Left renal pelvis (tissue), 4 donors: Measurements from ENCODE around the gene PRSS57. TPM values are rescaled to one million over a fixed set of nuclear protein-coding genes. Genes with fewer than 3 reads are reported as not detected.
"Not testable (repeated sequence)": the region's sequence is repeated elsewhere in the genome, so short reads cannot be mapped to it uniquely, and the experiment has no call there.

Experiments used
- DNase-seq, 4 donors: peaks; one replicate each; pipeline ENCODE4 v3.0.0-alpha.2; 2013; ENCODE audit warnings: low read depth in 4 of 4, low spot score in 3 of 4
- polyA plus RNA-seq, 4 donors: library from polyadenylated mRNA; unstranded; fragments of 120-200 nt; gene quantifications; one replicate each; pipeline ENCODE4 v1.2.1, GENCODE V29; 2013; ENCODE audit not compliant: insufficient read length in 4 of 4

Gene PRSS57
- polyA plus RNA-seq, 4 donors = 0.22 to 0.46 (median 0.23) TPM; not detected in 1

DNA sequence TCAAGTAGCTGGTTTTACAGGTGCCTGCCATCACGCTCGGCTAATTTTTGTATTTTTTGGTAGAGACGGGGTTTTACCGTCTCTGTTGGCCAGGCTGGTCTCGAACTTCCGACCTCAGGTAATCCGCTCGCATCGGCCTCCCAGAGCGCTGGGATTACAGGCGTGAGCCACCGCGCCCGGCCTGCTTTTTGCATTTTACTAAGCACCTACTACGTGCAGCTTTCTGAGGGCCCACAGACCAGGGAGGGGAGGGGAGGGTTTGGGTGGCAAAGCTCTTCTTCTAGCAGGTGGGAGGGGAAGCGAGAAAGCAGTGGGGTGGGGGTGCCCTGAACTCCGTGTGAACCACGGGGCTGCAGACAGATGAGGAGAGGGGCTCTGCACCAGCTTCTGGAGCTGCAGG lies 28.5 kb upstream of the PRSS57 start:
- DNase-seq = no peak

DNA sequence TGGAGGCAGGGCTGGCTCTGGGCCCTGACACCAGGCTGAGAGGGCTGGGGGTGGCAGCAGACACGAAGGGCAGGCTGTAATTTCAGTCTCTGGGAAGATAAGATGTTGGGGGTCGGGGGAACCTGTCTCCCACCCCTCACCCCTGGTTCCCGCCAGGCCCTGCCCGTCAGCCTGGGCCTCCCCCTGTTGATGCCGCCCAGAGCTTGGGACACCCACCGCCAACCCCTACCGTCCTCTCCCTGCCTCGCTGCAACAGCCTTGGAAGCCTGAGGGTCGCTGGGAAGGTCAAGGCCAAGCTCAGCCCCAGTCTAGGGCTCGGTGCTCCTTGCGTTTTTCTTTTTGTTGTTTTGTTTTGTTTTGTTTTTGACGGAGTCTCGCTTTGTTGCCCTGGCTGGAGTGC lies 28.0 kb upstream of the PRSS57 start:
- DNase-seq = no peak

DNA sequence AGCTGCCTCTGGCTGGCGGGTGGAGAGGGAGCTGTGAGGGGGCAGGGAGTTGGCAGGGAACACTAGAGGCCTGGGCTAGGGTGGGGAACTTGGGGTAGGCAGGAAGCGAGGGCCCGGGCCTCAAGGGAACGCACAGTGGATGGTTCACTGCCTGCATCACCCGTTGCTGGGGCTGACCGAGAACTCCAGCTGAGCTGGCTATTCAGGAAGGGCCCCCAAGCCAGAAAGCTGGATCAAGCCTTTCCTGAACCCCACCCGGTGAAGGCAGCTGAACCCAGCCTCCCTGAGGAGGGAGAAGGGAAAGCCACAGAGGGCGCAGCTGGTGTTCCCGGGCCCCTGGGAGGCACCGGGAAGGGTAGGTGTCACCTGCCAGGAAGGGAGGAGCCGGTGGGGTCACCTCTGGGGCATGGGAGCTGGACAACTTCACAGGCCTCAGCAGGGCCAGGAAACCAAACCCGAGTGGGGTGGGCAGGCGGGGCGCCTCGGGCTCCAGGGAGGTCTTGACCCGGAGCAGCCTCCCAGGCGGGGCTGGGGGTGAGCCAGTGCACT lies 27.4 kb upstream of the PRSS57 start:
- no peak for DNase-seq

DNA sequence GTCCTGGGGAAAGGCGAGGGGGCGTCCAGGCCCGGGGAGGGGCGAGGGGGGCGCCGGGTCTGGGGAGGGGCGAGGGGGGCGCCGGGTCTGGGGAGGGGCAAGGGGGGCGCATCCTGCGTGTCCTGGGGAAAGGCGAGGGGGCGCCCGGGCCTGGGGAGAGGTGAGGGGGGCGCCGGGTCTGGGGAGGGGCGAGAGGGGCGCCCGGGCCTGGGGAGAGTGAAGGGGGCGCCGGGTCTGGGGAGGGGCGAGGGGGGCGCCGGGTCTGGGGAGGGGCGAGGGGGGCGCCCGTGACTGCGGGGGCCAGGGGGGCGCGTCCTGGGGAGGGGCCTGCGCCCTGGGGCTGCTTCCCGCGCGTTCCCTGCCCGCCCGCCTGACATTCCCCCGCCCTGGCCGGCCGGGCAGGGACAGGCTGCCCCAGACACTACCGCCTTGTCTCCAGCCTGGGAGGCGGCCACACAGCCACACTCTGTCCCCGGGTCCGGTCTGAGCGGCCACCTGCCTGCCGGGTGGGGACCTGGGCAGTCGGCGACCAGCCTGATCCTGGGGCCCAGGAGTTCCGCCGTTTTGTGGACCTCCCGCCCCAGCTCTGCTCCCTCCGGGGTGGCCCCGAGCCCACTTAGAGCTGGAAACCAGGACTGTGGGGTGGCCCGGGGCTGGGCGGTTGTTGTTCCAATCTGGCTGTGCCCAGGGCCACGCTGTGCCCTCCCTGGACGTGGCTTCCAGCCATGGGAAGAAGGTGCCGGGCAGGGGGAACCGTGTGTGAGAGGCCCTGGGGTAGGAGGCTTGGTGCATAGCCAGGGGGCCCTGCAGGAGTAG lies 25.3 kb upstream of the PRSS57 start:
- DNase-seq = no peak

DNA sequence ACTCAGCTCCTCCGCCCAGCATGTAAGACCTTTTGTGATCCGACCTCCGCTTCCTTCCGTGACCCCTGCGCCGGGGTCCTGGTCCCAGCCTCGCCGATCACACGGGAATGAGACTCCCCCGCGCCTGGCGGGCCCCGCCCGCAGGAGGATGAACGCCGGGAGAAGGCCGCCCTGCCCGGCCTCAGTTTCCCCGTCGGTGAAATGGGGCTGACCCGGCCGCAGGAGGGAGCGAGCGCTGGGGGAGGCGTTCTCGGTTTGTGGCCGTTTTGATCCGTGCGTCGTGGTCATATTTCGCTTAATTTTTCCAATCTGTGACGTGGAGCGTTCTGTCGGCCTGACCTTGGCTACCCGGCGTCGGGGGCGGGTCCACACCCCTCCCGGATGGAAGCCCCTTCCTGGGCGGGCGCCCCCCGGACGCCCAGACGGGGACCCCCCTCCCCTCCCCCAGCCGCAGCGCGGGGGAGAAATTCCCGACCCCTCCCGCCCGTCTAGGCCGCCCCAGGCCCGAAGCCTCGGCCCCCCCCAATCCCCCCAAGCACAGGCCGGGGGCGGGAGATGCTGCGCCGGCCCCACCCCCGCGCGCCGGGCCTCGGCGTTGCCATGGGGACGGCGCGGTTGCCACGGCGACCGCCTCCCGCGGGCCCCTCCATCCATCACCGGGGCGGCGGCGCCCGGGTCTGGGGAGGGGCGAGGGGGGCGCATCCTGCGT lies 24.5 kb upstream of the PRSS57 start:
- no peak for DNase-seq

DNA sequence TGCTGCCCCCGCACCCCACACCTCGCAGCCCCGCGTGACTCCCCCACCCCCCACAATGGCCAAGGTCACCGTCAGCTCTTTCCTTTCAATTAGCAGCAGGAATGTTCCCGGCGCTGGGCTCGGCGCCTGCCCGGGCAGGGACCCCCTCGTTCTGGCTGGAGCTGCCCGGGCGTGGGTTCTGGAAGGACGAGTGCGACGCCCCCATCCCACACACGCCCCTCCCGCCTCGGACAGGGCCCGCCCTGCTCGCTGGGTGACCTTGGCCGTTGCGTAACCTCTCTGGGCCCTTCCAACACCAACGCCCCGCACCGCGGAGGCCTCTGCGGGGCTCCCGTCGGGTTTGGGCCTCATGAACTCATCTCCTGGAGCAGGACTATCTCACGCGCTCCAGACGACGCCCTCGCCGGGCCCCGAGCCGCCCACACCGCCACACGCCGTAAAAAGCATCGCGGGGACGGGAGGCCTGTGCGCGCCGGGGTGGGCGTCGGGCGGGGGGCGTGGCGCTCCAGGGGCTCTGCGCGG lies 23.8 kb upstream of the PRSS57 start:
- no peak for DNase-seq

DNA sequence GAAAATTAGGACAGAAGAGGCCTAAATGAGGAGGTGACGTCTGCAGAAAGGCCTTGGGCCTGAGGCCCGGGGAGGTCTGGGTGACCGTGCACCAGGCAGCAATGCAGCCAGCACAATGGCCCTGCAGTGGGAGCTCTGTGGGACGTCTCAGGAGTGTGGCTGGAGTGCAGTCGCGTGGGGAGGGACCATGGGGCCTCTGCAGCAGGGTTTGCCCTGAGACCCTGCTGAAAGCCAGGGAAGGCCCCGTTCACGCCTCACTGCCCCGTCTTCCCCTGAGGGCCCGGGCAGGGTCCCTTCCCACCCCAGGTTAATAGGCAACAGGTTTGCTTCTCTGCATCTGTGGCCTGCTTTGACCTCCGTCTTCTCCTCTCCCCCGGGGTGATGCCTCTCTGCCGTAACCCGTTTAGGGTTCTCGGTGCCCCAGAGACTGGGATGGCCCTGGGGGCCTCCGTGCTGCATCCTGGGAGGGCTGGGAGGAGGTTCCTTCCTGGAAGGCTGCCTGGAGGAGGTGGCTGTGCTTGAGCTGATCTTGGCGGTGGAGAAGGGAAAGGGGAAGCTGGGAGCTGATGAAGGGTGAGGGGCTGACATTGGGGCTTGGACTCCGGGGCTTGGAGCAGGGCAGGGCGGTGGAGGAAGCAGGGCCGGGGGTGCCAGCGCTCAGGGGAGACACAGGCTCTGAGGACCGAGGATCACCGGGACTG lies 23.1 kb upstream of the PRSS57 start:
- DNase-seq = no peak

DNA sequence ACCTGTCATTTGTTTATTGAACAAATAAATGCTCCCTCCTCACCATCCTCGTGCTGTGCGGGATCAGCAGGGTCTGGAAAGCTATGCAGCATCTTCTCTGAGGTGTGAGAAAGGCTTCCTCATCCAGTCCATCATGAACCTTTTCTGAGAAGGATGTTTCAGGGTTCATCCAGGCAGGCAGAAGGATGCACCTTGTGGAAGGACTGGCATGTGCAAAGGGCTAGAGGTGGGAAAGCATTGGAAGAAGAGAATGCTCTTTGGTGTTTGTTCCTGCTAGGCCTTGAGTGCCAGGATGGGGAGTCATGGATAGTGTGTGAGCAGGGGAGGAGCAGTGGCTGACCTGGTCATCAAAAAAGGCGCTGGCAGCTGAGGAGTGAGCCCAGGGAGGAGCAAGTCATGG lies 20.1 kb upstream of the PRSS57 start:
- no peak for DNase-seq

DNA sequence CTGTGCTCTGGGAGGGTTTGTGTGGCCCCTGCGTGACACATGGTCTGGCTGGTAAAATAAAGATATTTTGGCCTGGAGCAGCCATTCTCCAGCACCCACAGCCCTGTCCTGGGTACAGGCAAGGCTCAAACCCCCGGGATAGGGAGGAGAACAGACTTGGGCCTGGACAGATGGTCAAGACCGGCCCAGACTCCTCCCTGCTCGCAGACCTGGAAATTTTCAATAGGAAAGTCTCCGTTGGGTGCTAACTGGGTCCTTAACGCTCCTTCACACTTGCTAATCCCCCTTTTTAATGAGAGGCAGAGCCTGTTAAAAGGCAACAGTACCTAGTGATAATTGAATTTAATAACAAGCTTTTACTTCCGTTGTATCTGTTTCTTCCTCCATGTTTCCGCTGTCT lies 16.0 kb upstream of the PRSS57 start:
- no peak for DNase-seq

DNA sequence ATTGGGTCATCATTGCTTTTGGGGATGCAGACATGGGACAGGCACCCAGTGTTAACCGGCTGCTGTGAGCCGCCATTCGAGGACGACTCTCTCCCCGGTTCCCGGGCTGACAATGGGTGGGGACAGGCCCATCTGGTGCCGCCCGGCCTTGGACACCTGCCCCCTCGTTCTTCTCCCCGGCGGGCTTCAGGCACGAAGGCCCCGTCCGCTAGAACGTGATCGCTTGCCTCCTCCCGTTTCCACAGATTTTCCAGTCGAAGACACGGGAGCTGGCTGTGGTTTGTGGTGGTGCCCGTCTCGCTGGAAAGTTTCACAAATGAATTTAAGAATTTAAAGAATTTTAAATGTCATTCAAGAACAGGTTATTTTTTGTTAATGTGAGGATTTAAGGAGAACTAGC lies 15.5 kb upstream of the PRSS57 start:
- DNase-seq = no peak

DNA sequence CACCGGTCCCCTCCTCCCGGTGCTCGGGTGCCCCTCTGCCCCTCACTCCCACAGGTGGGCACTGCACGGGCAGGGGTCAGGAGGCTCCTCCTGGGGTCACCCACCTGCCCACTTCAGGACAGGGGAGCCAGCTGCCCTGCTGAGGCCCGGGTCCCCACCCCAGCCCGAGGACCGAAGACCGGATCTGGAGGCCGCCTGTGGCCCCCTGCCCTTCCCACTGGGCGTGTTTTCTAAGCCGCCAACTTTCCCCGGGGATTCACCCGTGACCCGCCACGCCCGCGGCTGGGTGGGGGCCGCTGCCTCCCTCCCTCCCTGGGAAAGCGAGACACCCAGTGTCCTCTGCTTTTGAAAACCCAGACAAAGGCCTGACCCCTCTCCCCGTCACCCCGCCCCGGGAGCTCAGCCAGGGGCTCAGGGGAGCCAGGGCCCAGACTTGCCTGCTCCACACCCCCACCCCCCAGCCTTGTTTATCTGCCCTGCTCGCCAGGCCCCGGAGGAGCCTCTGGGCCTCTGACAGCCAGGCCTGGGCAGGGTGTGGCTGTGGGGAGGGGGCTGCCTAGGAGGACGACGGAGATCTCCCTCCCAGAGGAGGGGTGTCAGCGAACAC lies 14.8 kb upstream of the PRSS57 start:
- DNase-seq = no peak

DNA sequence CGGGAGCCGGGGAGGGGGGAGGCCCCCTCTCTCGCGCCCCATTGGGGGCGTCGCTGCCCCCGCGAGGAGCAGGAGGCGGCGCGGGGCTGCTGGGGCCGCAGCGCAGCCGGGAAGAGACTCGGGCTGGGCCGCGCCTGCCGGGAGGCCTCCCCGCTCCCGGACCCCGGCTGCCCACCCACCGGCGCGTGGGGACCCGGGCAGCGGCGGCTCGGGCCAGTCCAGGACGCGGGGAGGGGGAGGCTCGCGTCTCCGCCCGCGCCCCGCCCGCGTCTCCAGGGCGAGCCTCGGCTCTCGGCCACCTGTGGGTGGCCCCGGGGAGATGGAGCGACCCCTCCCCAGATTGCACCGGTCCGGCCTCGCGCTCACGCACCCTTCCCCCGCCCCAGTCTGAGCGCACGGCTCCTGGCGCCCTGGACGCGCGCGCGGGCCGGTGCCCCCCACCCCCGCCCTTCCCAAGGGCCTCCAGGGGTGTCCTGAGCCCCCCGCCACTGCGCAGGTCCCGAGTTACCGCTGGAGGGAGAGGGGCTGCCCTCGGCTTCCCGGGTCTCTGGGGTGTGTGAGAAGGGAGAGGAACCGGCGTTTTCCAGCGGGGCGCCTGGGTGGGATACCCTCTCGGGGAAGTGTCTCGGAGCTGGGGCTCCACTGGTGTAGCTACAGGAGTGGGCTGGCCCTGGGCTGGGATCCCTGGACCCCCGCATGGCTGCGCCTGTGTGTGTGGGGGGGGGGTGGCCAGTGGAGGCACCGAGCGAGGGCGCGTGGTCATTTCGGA lies 14.1 kb upstream of the PRSS57 start:
- no peak for DNase-seq

DNA sequence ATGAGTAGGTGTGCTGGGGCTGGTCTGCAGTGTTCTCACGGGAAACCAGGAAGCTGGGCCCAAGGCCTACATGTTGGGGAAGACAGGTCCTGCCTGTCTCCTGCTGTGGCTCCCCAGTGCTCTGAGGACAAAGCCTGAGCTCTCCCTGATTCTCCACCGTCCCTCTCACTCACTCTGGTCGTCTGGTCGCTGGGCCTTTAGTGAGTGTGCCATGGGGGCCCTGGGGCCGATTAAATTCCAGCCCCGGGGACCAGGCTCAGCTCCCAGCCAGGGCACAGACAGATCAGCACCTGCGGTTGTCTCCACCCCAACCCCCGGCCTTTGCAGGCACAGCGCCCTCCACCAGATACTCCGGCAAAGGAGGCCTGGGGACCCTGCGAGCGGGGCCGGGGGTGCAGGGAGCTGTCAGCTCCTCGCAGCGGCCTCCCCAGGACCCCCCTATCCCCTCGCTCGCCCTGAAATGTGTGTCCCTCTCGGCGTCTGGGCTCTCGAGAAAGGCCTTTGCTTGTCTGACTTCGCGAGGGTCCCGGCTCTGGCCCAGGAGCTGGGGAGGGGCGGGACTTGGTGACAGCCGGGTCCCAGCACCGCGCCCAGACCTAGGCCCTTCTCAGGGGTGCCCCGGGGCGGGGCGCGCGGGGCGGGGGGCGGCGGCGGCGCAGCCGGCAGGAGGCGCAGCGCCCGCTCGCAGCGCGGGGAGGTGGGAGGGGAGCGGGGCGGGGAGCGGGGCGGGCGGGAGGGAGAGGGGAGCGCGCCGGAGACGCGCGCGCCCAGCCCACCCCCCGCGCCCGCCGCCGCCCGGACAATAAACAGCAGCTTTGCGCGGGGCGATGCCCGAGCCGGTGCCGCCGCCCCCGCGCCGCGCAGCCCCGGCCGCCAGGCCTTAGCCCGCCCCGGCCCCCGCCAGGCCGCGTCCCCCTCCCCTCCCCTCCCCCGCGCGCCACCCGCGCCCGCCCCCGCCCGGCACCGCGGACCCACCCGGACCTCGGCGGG lies 13.2 kb upstream of the PRSS57 start, which contains the start of gene PALM:
Gene PALM, plus strand, starts transcription at position 782 of the 990 bp plus-strand sequence. CDS start 212 bp downstream, outside the sequence.
- DNase-seq = no peak

DNA sequence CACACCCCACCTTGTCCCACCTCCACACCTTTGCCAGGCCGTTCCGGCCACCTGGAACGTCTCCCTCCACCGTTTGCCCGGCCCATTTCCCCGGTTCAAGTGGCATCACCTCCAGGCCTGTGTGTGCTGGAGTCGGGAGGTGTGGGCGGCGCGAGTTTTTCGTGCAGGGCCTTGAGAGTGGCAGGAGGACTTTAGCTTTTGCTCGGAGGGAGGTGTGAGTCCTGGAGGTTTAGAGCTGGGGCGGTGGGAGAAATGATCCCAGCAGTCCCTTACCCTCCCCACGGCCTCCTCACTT lies 9.1 kb upstream of the PRSS57 start:
- no peak for DNase-seq

DNA sequence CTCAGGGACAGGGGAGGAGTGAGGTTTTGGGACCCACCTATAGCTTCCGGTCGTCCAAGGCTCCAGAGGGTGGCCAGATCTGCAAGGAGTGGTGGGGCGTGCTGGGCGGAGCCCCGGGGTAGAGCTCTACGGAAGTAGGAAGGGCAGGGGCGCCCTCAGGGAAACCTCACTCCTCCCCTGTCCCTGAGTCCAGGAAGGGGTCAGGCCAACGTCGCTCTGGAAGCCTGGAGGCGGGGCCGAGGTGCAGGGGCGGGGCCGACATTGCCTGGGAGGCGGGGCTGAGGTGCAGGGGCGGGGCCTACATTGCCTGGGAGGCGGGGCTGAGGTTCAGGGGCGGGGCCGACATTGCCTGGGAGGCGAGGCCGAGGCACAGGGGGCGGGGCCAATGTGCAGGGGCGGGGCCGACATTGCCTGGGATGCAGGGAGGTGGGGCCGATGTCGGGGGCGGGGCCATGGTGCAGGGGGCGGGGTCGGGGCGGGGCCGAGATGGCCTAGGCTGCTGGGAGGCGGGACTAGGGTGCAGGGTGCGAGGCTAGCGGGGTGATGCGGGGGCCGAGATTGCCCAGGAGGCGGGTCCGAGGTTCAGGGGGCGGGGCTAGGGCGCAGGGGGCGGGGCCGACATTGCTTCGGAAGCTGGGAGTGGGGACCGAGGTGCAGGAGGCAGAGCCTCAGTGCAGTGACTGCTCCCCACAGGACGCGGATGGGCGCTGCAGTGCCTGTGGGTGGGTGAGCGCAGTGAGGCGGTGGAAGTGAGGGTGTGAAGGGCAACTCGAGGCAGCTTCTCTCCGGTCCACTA lies 8.6 kb upstream of the PRSS57 start:
- no peak for DNase-seq

DNA sequence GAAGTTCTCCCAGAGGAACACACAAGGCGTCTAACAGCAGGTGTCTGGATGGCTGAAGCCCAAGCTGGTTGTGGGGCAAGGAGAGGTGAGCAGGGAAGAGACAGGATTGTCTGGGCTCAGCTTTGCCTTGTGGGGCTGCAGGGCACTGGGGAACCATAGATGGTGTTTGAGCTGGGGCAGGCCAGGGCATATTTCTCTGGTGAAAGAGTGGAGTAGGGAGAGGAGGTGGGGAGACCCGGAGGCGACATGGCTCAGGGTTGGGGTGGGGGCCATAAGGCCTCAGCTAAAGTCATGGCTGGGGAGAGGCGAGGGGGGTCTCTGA lies 8.0 kb upstream of the PRSS57 start:
- no peak for DNase-seq

DNA sequence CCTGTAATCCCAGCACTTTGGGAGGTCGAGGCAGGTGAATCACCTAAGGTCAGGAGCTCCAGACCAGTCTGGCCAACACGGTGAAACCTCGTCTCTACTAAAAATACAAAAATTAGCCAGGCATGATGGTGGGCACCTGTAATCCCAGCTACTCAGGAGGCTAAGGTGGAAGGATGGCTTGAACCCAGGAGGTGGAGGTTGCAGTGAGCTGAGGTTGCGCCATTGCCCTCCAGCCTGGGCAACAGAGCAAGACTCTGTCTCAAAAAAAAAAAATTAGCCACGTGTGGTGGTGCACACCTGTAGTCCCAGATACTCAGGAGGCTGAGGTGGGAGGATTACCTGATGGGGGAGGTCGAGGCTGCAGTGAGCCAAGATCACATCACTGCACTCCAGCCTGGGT lies 7.6 kb upstream of the PRSS57 start:
- not testable (repeated sequence) for DNase-seq

DNA sequence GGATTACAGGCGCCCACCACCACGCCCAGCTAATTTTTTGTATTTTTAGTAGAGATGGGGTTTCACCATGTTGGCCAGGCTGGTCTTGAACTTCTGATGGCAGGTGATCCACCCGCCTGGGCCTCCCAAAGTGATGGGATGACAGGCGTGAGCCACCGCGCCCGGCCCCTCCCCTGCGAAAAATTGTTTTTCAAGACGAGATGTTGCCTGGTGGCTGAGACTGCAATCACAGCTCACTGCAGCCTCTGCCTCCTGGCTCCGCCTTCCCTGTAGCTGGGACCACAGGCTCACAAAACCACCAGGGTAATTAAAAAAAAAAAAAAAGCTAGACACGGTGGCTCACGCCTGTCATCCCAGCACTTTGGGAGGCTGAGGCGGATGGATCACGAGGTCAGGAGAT lies 4.6 kb upstream of the PRSS57 start:
- not testable (repeated sequence) for DNase-seq
